ENCODE data around the gene PACRG. TPM values are rescaled to one million over a fixed set of nuclear protein-coding genes. Genes with fewer than 3 reads are reported as not detected.

PACRG gene
- total and polyA plus RNA-seq, 2 of the 8 experiments (the other 6 are each of a cell fraction or from before 2014, with no cell fraction given): 0.44 to 0.54 TPM

DNA sequence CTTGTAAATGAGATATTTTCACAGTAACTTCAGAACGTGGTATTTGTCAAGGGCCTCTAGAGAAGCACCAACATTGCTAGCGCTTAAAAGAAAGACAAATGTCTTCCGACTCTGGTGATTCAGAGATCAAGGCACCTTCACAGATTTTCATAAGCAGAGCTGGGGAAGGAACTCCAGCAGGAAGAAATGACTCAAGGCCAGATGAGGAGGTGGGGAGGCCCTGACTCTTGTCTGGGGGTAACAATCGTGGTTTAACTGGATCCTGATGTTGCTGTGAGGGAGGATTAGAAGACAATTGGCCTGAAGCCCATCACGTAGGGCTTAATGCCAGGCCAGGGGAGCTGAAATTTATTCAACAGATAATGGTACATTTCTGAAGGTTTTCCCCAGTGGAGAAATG is 563.8 kb downstream of the PACRG start (continued):
- TF ChIP-seq, protein P1, sequence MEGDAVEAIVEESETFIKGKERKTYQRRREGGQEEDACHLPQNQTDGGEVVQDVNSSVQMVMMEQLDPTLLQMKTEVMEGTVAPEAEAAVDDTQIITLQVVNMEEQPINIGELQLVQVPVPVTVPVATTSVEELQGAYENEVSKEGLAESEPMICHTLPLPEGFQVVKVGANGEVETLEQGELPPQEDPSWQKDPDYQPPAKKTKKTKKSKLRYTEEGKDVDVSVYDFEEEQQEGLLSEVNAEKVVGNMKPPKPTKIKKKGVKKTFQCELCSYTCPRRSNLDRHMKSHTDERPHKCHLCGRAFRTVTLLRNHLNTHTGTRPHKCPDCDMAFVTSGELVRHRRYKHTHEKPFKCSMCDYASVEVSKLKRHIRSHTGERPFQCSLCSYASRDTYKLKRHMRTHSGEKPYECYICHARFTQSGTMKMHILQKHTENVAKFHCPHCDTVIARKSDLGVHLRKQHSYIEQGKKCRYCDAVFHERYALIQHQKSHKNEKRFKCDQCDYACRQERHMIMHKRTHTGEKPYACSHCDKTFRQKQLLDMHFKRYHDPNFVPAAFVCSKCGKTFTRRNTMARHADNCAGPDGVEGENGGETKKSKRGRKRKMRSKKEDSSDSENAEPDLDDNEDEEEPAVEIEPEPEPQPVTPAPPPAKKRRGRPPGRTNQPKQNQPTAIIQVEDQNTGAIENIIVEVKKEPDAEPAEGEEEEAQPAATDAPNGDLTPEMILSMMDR (IDR thresholded peaks at IDR 0.05; ENCODE audit: control extremely low read depth in 1 of 3, insufficient read depth in 1 of 3, low read depth in 1 of 3, low read length in 3 of 3): no peak
- TF ChIP-seq, protein P2, sequence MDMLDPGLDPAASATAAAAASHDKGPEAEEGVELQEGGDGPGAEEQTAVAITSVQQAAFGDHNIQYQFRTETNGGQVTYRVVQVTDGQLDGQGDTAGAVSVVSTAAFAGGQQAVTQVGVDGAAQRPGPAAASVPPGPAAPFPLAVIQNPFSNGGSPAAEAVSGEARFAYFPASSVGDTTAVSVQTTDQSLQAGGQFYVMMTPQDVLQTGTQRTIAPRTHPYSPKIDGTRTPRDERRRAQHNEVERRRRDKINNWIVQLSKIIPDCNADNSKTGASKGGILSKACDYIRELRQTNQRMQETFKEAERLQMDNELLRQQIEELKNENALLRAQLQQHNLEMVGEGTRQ (IDR thresholded peaks at IDR 0.05; ENCODE audit: low read length): no peak
- TF ChIP-seq CEBPB (IDR thresholded peaks at IDR 0.05; ENCODE audit: low read depth, low read length): no peak
- TF ChIP-seq BACH1 (IDR thresholded peaks at IDR 0.05; ENCODE audit: low read length): no peak
- TF ChIP-seq SAP30 (IDR thresholded peaks at IDR 0.05; ENCODE audit: insufficient read depth, insufficient replicate concordance, low read length): no peak
- no peak for TF ChIP-seq POLR2A (IDR thresholded peaks at IDR 0.05; ENCODE audit: control extremely low read depth in 1 of 2, low read depth in 2 of 2, low read length in 2 of 2)
